NCI-H345 treated with DMSO at 0.1 percent for 48 hours (cell line): ENCODE results near the gene PLPP1.
"Not testable (repeated sequence)": the region's sequence is repeated elsewhere in the genome, so short reads cannot be mapped to it uniquely, and the experiment has no call there.

Source experiments
- DNase-seq: peaks from one replicate; lab custom pipeline; 2025; ENCODE audit not compliant: unreplicated experiment; lab: John Stamatoyannopoulos, UW

The PLPP1 gene

DNA sequence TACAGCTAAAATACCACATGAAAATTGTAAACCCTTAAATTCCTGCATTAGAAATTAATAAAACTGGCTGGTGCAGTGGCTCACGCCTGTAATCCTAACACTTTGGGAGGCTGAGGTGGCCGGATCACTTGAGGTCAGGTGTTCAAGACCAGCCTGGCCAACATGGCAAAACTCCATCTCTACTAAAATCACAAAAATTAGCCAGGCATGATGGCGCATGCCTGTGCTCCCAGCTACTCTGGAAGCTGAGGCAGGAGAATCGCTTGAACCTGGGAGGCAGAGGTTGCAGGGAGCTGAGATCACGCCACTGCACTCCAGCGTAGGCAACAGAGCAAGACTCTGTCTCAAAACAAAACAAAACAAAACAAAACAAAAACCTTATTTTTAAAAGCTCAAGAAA lies 29.1 kb downstream of the PLPP1 start:
- not testable (repeated sequence) for DNase-seq

DNA sequence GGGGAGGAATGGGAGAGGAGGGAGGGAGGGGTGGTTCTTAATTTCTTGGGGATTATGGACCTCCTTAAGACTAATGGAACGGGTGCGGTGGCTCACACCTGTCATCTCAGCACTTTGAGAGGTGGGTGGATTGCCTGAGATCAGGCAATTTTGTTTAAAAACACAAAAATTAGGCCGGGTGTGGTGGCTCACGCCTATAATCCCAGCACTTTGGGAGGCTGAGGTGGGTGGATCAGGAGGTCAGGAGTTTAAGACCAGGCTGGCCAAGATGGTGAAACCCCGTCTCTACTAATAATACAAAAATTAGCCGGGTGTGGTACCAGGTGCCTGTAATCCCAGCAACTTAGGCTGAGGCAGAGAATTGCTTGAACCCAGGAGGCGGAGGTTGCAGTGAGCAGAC lies 30.8 kb downstream of the PLPP1 start:
- not testable (repeated sequence) for DNase-seq

DNA sequence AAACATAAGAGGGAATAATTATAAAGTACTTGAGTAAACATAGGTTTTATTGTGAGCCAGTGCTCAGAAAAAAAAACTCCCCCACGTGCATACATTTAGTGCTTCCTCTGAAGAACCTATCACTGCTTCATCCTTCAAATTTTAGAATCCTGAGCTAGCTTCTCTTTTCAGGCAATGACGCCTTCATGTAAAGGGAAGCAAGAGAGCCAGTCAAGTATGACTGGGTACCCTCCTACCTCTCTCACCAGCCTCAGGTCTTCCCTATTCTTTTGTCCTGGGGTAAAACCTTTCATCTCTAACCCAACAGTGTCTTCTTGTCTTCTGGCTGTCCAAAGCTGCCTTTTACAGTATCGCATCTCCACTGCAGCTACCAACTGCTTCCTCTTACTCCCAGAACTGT lies 32.0 kb downstream of the PLPP1 start:
- no peak for DNase-seq

DNA sequence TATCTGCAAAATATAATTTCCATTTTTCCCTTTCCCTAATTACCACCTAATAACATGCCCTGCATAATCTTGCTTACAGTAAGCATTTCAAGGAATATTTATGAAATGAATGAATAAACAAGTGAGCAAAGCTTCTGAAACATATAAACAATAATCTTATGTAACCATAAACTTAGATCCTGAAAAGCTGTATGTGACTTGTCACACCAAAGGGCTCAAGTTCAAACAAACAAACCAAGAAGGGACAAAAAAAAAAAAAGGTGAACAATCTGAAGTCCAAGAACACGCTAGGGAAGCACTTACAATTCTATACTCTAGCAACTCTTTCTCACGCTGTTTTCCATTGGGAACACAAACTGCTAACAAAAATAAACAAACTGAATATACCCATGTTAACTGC lies 36.3 kb downstream of the PLPP1 start:
- DNase-seq, result no peak

DNA sequence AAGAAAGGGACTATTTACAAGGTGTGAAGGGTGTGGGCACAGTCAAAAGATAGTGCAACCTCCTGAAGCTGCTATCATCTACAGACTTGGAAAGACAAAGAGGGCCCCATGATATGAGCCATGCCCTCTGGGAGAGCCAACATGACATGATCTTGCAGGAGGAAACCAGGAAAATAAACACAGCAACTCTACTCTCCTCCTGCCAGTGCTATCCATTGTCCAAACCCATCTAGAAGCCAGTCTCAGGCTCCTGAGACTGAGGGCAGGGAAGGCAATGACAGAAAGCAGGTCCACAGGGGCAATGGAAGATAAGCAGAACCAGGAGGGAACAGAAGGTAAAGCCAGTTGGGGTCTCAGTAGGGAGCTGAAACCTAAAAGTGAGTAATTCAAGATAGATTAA lies 37.1 kb downstream of the PLPP1 start:
- DNase-seq, result no peak

DNA sequence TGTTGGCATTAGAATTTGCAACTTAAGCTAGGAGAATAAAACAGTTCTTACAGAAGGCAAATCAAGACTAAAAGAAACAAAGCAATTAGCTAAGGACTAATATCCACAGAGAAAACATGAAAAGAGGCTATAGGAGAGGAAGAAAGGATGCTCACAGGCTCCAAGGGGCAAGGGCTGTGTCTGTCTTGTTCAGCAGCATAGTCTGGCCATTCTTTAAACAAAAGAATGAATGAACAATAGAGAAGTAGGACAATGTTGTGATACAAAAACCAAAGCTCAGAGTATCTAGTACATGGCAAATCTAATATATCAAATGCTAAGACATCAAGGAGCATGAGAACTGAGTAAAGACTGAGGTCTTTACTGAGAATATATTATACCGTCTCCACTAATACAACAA lies 39.5 kb downstream of the PLPP1 start:
- no peak for DNase-seq

DNA sequence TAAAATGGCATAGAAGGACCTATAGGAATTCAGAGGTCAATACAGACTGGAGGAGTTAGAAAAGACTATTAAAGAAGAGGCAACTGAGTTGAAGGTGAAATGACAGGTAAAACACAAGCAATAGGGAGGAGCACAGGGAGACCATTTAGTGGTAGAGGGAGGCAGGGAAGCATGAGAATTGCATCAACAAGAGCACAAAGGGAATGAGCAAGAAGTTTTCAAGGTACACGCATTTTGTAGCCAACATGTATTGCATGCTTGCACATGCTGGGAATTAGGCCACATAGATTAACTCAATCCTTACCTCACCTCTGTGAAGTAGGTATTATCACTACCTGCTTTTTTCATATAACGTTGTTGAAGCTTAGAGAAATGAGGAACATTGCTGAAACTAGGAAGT lies 42.3 kb downstream of the PLPP1 start:
- no peak for DNase-seq

DNA sequence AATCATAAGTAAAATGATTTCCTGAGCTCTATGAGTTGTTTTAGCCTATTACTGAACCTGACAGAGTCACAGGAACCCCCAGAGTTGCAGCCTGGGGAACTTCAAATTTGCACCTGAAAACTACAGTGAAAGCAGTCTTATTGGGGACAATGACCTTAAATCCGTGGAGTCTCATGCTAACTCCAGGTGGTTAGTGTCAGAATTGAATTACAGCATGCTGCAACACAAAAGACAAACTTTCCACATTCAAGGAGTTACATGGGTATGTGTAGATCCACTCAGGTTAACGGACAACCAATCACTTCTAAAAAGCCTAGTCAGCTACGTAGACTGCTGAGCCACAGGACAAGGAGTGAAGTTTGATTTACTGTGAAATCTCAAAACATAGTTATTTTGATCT lies 49.7 kb downstream of the PLPP1 start:
- DNase-seq, result no peak

DNA sequence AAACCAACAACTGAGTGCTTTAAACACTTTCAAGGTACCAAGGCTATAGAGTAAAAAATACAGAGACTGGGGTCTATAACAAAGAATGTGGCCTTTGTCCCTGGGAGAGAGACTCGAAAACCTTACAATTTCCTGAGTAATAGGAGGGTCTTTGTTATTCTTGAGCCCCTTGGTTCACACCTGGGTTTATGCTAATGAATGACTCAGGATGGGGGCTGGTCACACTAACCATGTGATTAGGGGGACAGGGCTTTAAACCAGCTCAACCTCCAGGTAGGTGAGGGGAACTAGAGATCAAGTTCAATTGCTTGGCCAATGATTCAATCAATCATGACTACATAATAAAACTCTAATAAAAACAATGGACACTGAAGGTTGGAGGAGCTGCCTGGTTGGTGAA lies 50.2 kb downstream of the PLPP1 start:
- no peak for DNase-seq

DNA sequence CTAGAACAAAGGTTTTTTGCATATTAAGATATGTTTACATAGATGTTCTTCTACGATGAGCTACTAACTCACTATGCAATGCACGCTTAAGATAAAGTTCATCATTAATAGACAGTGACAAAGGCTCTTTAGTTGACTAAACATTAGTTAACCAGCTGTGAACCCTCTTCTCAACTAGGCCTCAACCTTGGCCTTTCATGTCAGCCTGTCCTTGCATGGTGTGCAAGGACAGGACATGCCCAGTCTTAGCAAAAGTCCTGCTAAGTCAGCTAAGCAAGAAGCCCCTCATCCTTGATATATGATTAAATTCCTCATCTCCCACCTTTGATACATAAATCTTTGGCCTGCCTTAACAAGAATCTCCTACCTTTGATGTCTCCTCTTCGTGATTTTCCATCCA lies 50.9 kb downstream of the PLPP1 start:
- no peak for DNase-seq

DNA sequence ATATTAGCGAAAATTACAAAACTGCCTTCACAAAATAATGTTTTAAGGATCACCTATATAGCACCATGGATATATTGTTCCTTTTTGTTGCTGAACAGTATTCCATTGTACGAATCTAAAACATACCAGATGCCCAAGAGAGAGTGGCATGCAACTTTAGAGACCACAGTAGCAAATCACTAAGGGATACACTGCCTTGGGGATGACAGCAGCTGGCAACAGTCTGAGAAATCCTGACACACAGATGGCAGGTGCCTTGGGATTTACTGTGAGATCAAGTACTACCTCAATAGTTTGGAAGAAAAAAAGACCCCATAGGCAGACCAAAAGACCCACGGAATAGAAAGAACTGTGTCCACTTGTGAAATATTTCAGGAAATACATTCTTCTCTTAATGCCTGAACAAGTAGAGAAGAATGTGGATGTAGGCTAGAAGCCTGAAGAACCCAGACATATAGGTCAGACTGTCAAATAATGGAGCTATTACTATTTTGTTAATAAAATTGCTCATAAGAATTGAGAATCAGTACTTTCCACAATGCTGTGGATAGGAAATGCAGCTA lies 53.4 kb downstream of the PLPP1 start:
- DNase-seq, result no peak

DNA sequence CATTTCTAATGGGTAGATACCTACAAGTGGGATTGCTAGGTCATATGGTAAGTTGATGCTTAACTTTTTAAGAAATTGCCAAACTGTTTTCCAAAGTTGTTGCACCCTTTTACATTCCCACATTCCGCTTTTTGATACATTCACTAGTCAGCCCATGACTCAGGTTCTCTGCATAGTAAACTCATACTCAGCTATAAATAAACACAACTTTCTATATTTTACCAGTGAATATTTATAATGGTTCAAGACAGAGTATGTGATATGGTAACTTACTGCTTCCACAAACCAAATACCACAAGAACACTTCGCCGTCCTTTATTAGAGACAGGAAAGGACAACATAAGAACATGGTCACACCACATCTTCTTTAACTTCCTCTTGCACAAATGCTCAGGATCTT lies 54.0 kb downstream of the PLPP1 start:
- no peak for DNase-seq

DNA sequence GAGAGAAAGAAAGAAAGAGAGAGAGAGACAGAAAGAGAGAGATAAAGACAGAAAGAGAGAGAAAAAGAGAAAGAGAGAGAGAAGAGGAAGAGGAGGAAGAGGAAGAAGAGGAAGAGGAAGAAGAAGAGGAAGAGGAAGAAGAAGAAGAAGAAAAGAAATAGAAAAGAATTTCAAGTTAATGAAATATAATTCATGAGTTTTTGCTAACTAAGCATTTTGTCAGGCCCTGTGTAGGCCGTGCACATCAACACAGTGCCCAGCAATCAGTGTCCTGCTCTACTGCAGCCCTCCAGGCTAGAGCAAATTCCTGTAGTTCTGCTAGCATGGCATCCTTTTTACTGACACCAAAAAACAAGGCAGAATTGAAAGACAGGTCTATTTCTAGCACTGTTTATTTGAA lies 62.1 kb downstream of the PLPP1 start:
- DNase-seq, result no peak

DNA sequence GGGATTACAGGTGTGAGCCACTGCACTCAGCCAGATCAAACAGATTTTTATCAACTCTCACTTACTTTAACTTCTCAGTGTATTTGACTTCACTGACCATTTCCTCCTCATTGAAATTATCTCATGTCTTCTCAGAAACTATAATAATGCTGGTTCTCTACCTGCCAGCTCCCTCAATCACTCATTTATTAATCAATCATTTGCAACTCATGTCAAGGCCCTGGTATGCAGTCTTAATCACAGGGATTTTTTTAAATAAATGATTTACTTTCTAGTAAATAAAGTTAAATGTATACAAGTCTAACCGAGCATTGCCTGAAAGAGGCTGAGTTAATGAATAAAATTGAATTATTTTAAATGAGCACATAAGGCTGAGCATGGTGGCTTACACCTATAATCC lies 63.3 kb downstream of the PLPP1 start:
- DNase-seq, result no peak

DNA sequence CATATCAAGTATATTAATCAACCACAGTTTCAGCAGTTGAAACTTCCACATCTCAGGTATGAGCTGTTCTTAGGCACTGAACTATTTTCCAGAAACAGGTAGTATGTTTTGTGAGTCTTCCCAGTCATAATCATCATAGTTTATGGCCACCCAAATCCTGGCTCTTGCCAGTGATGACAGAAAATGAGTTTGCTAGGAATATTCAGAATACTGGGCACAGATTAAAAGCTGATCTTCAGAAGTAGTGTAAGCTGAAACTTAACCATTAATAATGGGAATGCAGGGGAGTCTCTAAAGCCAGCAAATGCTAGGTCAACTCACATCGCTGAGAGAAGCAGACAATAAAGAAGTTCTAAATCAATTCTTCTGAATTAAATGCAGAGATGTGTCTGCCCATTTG lies 64.5 kb downstream of the PLPP1 start:
- DNase-seq, result no peak

DNA sequence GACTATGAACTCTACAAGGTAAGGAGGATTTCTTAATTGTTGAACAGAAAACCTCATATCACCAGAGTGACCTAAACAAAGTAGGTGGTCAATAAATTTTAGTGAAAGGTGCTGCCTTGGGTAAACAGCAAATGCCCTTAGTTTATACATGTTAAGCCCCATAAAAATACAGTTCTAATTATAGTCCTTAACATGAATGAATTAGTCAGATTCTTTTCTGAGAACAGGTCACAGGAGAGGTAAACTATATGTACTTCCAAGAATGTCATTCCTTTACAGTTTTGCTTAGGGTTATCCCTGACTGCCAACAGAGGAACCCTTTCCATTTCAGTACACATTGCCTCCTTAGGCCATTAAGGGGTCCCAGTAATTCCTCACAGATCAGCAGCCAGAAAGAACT lies 64.9 kb downstream of the PLPP1 start:
- DNase-seq, result no peak

DNA sequence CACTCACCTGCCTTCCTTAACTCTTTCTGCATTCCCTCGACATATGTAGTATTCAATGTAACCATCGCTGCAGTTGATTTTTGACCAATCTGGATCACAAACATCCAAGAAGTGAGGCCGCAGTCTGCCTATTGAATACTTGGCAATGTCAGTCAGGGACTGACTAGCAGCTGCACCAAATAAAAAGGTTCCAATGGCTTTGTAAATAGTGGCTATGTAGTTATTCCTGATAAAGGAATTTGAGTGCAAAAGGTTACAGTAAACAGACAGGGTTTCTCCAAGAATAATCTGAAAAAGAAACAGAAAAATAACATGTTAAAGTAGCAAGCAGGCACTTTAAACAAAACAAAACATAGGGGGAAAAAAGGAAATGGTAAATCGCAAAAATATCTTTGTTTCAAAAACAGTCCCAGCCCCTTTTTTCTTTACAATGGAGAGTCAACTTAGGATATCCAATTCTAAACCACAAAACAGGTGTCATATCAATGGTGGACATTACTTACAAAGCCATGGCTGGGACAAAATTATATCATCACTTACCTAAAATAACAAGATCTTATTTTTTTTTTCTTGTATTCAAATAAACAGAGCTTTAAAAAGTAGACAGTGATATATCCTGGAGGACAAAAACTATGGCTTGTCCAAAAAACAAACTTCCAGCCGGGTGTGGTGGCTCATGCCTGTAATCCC lies 66.8 kb downstream of the PLPP1 start:
- DNase-seq, result no peak

DNA sequence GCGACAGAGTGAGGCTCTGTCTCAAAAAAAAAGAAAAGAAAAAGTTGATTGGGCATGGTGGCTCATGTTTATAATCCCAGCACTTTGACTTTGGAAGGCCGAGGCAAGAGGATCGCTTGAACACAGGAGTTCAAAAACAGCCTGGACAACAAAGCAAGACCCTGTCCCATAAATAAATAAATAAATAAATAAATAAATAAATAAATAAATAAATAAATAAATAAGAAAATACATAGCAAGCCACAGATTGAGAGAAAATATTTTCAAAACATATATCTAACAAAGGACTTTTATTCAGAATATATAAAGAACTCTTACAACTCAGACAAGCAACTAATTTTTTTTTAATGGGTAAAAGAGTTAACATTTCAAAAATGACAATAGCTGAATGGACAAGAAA lies 71.2 kb downstream of the PLPP1 start:
- DNase-seq, result no peak

DNA sequence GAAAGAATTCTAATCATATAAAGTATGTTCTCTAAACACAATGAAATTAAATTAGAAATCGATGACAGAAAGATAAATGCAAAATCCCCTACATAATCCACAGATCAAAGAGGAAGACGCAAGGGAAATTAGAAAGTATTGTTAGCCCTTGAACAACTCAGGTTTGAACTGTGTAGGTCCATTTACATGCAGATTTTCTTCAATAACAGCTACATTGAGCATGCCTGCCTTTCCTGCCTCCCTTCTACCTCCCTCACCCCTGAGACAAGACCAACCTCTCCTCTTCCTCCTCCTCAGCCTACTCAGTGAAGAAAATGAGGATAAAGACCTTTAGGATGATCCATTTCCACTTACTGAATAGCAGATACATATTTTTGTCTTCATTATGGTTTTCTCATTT lies 75.2 kb downstream of the PLPP1 start:
- DNase-seq, result no peak

DNA sequence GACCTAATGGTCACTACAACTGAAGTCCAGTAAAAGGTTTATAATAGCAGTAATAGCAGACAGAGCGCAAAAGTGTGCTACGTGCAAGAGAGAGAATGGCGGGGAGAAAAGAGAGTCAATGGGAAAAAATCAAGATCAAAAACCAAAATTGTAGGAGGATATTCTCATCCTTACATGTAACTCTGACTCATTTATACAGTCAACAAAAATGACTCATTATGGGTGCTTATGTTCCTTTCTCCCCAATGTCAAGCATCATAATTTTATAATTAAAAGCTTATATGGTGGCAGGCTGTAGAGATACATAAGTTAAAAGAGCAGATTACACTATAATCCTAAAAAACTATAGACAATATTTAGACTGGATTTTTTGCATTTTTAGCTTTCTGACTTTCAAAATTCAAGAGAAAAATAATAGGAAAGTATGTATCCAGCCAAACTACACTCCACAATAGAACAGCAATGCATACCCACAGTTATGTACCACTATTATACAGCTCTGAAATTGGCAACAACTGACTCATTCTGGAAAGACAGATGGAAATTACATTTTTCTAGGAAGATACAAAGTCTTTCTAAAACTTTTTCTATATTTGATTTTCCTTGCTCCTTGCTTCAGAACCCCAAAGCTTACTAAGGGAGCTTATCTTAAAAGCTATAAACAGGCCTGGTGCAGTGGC lies 78.4 kb downstream of the PLPP1 start:
- no peak for DNase-seq

DNA sequence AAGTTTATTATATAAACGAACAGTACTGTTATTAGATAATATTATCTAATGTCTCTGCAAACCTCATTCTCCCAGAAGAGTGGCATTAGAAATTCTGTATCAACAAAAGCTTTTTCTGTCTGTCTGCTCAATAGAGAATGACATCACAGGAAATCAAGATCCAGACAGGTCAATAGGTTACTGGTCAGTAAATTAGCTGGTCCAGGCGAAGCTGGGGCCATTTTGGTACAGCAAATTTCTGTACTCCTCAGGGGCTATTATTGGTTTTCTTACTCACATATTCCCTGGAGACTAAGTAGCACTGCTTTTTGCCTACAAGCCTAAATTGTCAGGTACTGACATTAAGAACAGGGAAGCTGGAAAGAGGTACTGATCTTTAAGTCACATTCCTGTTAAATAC lies 80.5 kb downstream of the PLPP1 start:
- DNase-seq, result no peak

DNA sequence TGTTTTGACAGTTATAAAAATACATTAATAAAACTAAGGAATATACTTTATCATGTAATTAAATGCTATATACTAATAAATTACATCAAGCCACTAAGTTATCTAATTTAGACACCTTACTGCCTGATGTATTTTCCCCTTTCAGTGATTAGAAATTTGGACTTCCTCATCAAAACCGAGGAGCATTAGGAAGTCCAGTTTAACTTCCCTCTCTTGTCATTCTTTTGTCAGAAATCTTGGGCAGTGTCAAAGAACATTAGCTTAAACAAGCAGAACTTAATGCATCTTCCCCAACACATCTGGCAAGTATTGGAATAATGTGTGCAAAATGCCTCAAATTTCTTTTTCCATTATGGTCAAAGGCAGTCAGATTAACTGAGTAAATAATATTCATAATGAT lies 81.6 kb downstream of the PLPP1 start:
- DNase-seq, result no peak

DNA sequence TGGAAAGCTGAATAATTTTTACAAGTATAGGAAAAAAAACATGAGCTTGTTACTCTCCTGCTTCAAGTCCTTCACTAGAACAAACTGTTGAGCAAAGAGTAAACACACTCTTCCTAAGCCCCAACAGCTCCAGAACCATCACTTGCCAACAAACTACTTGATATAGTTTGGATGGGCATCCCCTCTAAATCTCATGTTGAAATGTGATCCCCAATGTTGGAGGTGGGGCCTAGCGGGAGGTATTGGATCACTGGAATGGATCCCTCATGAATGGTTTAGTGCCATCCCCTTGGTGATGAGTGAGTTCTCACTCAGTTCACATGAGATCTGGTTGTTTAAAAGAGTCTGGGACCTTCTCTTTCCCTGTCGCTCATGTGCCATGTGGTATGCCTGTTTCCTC lies 82.8 kb downstream of the PLPP1 start:
- DNase-seq, result no peak
